HCT116 (cell line): ENCODE data around the gene CEBPB.

Source experiments
- CEBPB ChIP-seq: IDR thresholded peaks from 2 replicates; pipeline ENCODE4 v1.6.1; 2012; ENCODE audit warnings: low read depth
- CTCF ChIP-seq, 3 experiments: fragments of 200-600 bp in 1 of 3; sonication (generic) in 1 of 3; IDR thresholded peaks in 2 of 3; conservative IDR thresholded peaks in 1 of 3; 2 replicates each; pipeline ENCODE4 v1.5.1; 2012 to 2017; ENCODE audit warnings: low read depth in 2 of 3, low read length in 2 of 3, antibody characterized with exemption in 1 of 3, borderline replicate concordance in 1 of 3, control low read depth in 1 of 3, mild to moderate bottlenecking in 1 of 3, mixed read lengths in 1 of 3, mixed run types in 1 of 3, moderate library complexity in 1 of 3; ENCODE audit not compliant: insufficient read depth in 1 of 3
- MAX ChIP-seq: IDR thresholded peaks from 2 replicates; pipeline ENCODE4 v1.6.1; 2012
- POLR2A ChIP-seq: IDR thresholded peaks from 2 replicates; pipeline ENCODE4 v1.7.0; 2011; ENCODE audit warnings: borderline replicate concordance; ENCODE audit not compliant: insufficient read depth, insufficient read length; ENCODE audit errors: extremely low read depth
- POLR2AphosphoS5 ChIP-seq: IDR thresholded peaks from 2 replicates; pipeline ENCODE4 v1.6.1; 2011; ENCODE audit warnings: mild to moderate bottlenecking, low read depth, low read length, moderate library complexity
- REST ChIP-seq: IDR thresholded peaks from 2 replicates; pipeline ENCODE4 v1.6.1; 2012; ENCODE audit warnings: low read depth
- TCF7L2 ChIP-seq: IDR thresholded peaks from 2 replicates; pipeline ENCODE4 v1.7.0; 2011; ENCODE audit warnings: borderline replicate concordance, inconsistent platforms; ENCODE audit not compliant: insufficient read depth, insufficient read length; ENCODE audit errors: extremely low read depth

GRCh38 chr20:50230184-50230583, 39.6 kb downstream of the CEBPB start:
- no peak for TF ChIP-seq POLR2A
- TF ChIP-seq POLR2AphosphoS5: no peak
- TF ChIP-seq CTCF (IDR thresholded peaks at IDR 0.05 in 2 of 3, conservative IDR thresholded peaks at IDR 0.05 in 1 of 3; ENCODE audit: borderline replicate concordance in 1 of 3, insufficient read depth in 1 of 3, low read depth in 2 of 3, low read length in 2 of 3): no peak
- TF ChIP-seq TCF7L2: no peak
- no peak for TF ChIP-seq MAX
- TF ChIP-seq REST: no peak
- TF ChIP-seq CEBPB: no peak
